Measurements from ENCODE around the gene ADAM15.

DNA sequence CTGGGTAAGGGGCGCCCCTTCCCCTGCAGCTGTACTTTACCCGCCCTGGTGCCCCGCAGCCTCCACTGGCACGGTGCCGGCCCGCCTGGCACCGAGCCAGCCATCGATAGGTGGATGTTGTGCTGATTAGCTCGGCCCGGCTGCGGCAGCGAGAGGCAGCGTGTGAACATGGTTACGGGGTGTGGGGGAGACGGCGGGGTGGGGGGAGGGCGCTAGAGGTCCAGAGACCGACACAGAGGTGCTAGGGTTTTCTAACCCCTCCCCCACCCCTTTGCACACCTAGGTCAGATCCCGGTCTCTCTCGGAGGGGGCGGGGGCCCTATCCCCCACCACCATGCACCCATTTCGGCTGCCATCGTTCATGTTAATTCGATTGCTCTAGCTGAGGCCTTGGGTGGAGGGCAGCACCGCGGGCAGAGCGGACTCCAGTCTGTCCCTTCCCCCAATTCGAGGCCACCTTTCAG, 19.1 kb downstream of the ADAM15 start:
- no peak for TF ChIP-seq POLR2A (IDR thresholded peaks at IDR 0.05)
- TF ChIP-seq, protein P1, sequence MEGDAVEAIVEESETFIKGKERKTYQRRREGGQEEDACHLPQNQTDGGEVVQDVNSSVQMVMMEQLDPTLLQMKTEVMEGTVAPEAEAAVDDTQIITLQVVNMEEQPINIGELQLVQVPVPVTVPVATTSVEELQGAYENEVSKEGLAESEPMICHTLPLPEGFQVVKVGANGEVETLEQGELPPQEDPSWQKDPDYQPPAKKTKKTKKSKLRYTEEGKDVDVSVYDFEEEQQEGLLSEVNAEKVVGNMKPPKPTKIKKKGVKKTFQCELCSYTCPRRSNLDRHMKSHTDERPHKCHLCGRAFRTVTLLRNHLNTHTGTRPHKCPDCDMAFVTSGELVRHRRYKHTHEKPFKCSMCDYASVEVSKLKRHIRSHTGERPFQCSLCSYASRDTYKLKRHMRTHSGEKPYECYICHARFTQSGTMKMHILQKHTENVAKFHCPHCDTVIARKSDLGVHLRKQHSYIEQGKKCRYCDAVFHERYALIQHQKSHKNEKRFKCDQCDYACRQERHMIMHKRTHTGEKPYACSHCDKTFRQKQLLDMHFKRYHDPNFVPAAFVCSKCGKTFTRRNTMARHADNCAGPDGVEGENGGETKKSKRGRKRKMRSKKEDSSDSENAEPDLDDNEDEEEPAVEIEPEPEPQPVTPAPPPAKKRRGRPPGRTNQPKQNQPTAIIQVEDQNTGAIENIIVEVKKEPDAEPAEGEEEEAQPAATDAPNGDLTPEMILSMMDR (IDR thresholded peaks at IDR 0.05) = no peak
